NB4 (cell line): ENCODE results near the gene RASA2.
A peak's percentile ranks its signal among the peaks of the same experiment; 100 is the strongest.
"Not testable (repeated sequence)": the region's sequence is repeated elsewhere in the genome, so short reads cannot be mapped to it uniquely, and the experiment has no call there.

Experiments used
- DNase-seq: peaks from one replicate; pipeline ENCODE4 v3.0.0; 2010; ENCODE audit warnings: low read depth
- H3K4me3 ChIP-seq: one replicate; pipeline ENCODE4 v1.5.1; 2011; ENCODE audit warnings: mild to moderate bottlenecking, low read depth, low read length, moderate library complexity
- MYC ChIP-seq: IDR thresholded peaks from 2 replicates; pipeline ENCODE4 v1.6.1; 2011; ENCODE audit warnings: low read depth, low read length
- POLR2A ChIP-seq: IDR thresholded peaks from 2 replicates; pipeline ENCODE4 v1.6.1; 2011; ENCODE audit warnings: mild to moderate bottlenecking; ENCODE audit not compliant: insufficient read length; ENCODE audit errors: extremely low read depth
- TF ChIP-seq, protein P1 (sequence below): IDR thresholded peaks from 2 replicates; pipeline ENCODE4 v1.6.1; 2011; ENCODE audit warnings: low read depth, low read length
- TF ChIP-seq, protein P2 (sequence below): IDR thresholded peaks from one replicate; pipeline ENCODE4 v1.5.1; 2012; ENCODE audit warnings: low read depth, low read length

The RASA2 gene

DNA sequence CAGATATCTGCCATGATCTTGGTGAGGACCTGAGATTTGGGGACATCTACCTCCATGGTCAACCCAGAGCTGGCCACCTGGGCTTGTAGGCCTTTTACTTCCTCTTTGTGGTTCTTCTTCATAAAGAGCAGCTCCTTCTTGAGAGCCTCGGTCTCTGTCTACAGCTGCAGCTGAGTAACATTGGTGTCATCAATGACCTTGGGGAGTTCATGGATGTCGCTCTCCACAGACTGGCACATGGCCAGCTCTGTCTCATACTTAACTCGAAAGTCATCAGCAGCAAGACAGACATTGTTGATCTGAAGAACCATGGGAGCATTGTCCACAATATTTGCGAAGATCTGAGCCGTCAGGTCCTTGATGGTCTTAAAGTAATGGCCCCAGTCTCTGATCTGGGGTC lies 15.7 kb upstream of the RASA2 start:
- TF ChIP-seq POLR2A (no peak), MYC (no peak)
- TF ChIP-seq, protein P1, sequence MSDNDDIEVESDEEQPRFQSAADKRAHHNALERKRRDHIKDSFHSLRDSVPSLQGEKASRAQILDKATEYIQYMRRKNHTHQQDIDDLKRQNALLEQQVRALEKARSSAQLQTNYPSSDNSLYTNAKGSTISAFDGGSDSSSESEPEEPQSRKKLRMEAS: no peak
- TF ChIP-seq, protein P2, sequence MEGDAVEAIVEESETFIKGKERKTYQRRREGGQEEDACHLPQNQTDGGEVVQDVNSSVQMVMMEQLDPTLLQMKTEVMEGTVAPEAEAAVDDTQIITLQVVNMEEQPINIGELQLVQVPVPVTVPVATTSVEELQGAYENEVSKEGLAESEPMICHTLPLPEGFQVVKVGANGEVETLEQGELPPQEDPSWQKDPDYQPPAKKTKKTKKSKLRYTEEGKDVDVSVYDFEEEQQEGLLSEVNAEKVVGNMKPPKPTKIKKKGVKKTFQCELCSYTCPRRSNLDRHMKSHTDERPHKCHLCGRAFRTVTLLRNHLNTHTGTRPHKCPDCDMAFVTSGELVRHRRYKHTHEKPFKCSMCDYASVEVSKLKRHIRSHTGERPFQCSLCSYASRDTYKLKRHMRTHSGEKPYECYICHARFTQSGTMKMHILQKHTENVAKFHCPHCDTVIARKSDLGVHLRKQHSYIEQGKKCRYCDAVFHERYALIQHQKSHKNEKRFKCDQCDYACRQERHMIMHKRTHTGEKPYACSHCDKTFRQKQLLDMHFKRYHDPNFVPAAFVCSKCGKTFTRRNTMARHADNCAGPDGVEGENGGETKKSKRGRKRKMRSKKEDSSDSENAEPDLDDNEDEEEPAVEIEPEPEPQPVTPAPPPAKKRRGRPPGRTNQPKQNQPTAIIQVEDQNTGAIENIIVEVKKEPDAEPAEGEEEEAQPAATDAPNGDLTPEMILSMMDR: no peak
- peak; percentile 69 for DNase-seq
- no peak overlapping the region for H3K4me3 ChIP-seq

GRCh38 chr3:141476033-141476432 lies 10.8 kb upstream of the RASA2 start:
- peak; percentile 88 for DNase-seq
- H3K4me3 ChIP-seq: no peak overlapping the region
- TF ChIP-seq MYC: no peak
- TF ChIP-seq, protein P1: peak; percentile 33; the same call in 1 of the 2 replicates

DNA sequence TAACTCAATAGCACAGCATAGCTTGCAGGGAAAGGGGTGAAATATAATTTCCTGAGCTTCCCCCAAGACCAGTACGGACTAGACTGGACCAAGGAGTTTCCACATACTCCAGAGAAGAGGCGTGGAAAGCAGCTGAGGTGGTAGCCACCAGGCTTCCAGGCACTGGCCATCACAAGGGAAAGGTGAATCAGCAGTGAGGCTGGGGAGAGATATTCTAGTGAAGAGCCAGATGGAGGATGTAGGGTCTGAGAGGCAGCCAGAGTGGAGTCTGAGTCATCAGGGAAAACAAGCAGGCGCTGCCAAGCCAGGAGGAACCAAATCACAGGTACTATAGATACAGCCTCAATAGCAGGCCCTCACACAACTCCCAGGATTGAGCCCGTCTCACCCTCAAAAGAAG lies 9.6 kb upstream of the RASA2 start:
- peak; percentile 39 for DNase-seq
- TF ChIP-seq MYC (no peak), POLR2A (no peak)
- TF ChIP-seq, protein P2: no peak
- TF ChIP-seq, protein P1: no peak
- H3K4me3 ChIP-seq: no peak overlapping the region

DNA sequence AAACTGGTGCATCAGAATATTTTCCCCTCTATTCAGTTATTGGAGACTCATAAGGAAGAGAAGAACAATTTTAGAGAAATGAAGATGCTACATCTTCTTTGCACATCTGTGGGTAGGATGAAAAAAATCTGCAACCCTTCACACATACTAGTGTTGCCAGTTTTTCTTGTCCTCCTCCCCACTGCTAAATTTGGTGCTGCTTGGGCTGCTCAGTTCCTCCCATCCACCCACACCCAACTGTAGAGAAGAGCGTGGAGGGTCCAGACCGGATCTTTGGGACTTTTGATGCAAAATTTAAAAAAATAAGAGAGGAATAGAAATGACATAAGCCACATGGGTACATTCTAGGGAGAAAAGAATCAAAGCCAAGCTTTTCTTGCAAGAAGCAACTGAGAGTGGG lies 8.7 kb upstream of the RASA2 start:
- TF ChIP-seq, protein P2: no peak
- TF ChIP-seq MYC (no peak), POLR2A (no peak)
- TF ChIP-seq, protein P1: no peak
- no peak overlapping the region for H3K4me3 ChIP-seq
- no peak for DNase-seq

DNA sequence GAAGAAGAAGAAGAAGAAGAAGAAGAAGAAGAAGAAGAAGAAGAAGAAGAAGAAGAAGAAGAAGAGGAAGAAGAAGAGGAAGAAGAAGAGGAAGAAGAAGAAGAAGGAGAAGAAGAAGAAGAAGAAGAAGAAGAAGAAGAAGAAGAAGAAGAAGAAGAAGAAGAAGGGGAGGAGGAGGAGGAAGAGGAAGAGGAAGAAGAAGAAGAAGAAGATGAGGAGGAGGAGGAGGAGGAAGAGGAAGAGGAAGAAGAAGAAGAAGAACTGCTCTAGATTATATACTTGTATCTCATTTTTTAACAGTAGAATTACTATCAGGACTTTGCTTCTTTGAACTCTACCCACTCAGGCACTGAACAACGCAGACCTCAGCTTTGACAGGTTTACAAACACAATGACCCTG lies 8.0 kb upstream of the RASA2 start:
- not testable (repeated sequence) for H3K4me3 ChIP-seq, DNase-seq

GRCh38 chr3:141482245-141482922 lies 4.4 kb upstream of the RASA2 start:
- DNase-seq: peak; percentile 68
- TF ChIP-seq, protein P2: no peak
- H3K4me3 ChIP-seq: no peak overlapping the region

- no peak for DNase-seq
- H3K4me3 ChIP-seq: no peak overlapping the region
- TF ChIP-seq, protein P1: no peak
- TF ChIP-seq, protein P2: no peak
- TF ChIP-seq POLR2A: no peak
- no peak for TF ChIP-seq MYC
These were observed 2.0 kb upstream of the RASA2 start for GRCh38 chr3:141484701-141485287.
